HG03196 (cell line): ENCODE data around the gene GGTLC2.
A peak's percentile ranks its signal among the peaks of the same experiment; 100 is the strongest.
"Not testable (repeated sequence)": the region's sequence is repeated elsewhere in the genome, so short reads cannot be mapped to it uniquely, and the experiment has no call there.

Source experiments
- ATAC-seq: cut with Tn5 transposase; IDR thresholded peaks from one replicate; pipeline ENCODE4 v1.9.1; 2021; ENCODE audit not compliant: unreplicated experiment

The GGTLC2 gene

DNA sequence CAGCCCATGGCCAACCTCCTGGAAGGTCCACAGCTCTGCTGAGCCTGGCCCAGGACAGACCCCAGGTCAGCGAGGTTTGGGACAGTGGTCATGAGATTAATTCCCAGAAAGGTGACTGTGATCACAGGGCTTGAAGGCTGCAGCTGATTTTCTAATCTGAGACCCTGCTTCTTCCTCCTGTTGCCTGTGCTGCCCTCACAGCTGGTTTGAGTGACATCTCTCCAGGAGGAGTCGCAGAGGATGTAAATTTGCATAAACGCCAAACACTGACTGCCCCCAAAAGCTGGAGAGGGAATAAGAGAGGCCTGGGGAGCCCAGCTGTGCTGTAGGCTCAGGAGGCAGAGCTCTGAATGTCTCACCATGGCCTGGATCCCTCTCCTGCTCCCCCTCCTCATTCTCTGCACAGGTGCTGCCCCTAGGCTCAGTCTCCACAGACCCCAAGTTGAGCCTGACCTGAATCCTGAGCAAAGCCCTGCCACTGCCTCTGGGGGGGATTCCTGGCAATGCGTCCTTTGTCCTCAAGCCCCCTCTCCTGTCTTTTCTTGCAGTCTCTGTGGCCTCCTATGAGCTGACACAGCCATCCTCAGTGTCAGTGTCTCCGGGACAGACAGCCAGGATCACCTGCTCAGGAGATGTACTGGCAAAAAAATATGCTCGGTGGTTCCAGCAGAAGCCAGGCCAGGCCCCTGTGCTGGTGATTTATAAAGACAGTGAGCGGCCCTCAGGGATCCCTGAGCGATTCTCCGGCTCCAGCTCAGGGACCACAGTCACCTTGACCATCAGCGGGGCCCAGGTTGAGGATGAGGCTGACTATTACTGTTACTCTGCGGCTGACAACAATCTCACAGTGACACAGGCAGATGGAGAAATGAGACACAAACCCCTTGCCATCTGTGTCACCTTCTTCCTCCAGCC is 23.8 kb downstream of the GGTLC2 start:
- ATAC-seq, result no peak

DNA sequence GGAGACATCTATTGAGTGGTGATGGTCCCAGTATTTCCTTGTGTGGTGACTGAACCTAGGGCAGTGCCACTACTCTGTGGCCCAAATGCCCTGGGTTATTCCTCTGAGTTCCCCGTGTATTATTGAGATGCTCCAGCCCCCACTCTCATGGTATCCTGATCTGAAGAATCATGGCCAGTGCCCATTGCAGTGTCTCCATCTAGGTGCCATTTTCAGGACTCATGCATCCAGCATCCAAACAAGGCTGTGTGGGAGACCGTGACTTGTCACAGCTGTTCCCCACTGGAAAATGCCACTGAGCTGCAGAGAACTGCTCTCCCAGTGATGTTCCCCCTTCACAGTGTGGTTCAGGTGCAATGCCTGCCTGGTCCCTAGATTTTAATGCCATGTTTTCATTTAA is 24.7 kb downstream of the GGTLC2 start:
- ATAC-seq, result no peak

DNA sequence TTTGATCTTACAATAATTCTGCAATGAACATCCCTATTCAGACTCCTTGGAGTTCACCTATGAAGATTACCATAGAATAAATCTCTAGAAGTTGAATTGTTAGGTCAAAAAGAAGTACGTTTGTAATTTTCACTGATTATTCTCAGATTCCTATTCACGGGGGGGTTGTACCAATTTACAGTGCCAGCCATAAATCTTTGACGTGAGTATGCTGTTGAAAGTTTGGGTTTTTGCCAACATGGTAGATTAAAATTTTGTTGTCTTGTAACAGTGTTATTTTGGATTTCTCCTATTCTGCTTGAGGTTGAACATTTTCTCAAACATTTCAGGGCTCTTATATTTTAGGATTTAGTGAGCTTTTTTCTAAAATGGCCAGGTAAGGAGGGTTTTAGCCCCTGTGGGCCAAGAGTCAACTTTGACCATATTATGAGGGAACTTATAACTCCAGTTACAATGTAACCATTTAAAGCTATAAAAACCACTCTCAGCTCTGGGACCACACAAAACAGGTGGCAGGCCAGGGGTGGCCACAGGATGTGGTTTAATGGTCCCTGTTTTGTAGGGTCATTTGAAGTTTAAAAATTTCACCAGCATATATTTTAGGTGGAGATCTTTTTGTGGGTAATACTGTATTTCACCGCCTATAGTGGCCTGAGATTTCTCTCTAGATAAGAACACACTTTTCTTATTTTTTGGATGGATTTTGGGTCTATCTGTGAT is 25.8 kb downstream of the GGTLC2 start:
- no peak for ATAC-seq

DNA sequence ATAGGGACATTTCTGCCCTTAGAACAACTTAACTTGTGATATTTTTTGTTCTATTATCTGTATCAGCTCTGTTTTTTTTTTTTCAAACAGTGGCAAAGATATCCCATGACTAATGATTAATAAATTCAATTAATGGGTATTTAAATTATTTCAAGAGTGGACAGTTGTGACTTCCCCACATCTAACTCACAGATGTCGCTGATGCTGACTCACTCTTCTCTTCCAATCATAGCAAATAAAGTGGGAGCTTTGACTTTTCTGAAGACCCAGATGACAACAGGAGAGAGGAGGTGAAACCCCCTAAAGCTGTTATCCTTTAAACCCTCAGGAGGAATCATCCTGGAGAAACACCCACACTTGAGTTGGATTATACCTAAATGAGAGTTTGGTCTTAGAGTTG is 27.1 kb downstream of the GGTLC2 start:
- no peak for ATAC-seq

DNA sequence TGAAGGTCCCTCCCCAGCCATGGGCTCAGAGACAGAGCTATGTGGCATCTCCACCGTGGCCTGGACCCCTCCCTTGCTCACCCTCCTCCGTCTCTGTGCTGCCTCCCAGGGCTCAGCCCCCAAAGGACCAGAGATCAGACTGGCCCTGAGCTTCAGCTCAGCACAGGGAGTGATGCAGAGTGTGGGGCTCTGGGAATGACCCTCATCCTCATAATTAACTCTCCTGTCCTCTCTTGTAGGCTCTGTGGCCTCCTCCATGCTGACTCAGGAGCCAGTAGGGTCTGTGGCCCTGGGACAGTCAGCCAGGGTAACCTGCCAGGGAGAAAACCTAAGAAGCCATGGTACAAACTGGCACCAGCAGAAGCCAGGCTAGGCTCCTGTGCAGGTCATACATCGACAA is 28.7 kb downstream of the GGTLC2 start:
- ATAC-seq, result no peak

DNA sequence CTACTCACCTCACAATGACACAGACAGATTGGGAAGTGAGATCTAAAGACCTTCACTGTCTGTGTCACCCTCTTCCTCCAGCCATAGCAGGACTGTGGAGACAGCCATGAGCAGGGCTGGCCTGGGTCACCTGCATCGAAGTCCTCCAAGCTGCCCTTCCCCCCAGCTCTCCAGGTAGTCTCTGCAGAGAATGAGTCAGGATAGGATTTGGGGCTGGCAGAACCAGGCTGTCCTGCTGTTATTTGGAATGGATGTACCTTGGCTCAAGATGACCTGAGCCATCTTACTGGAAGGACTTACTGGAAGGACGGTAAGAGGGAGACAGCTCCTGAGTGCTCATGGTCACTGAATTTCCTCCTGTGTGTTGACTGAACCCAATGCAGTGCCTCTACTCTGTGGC is 29.2 kb downstream of the GGTLC2 start:
- no peak for ATAC-seq

DNA sequence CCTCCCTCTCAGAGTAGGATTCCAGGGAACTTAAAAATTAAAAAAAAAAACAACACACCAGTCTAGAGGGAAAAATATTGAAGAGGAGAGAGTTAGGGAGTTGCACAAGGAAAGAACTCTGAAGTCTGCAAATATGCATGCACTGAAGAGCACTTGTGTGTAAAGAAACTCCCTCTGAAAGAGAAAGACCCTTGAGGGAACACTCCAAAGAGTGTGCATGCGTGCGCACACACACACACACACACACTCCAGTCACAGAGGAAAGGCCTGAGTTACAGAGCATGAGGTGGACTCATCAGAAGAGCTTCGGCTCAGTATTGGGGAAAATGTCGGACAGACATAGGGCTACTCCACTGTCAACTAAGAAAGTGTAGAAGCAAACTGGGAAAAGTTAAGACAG is 30.1 kb downstream of the GGTLC2 start:
- no peak for ATAC-seq

DNA sequence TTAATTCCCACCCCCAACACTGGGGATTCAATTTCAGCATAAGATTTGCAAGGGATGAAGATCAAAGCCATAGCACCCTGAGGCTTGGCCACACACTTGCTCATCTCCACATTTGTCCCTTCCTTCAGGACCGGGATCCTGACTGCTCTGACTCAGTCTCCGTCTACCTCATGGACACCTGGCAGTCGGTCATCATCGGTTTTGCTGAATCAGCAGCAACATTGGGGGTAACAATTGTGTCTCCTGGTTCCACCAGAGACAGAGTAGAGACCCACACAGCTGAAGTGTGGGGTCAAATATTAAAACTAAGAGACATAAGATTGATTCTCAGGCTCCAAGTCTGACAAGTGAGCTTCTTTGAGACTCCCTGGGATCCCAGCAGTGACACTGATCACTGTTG is 34.6 kb downstream of the GGTLC2 start:
- no peak for ATAC-seq

DNA sequence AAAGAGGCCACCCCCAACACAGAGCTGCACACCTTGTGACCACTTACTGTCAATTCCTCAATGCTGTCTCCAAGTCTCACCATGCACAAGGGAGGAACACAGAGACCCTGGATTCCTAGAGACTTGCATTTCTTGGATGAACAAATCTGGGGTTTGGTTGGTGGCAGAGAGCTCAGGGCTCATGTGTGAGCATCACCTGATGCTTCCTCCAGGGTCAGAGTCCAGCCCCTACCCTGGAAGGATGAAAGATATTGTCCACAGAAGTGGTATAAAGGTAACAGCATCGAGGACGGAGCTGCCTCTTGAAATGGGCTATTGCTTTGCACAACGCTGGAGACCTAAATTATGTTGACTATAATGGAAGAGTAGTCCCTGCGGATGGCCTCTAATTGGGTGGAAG is 36.0 kb downstream of the GGTLC2 start:
- ATAC-seq, result no peak

DNA sequence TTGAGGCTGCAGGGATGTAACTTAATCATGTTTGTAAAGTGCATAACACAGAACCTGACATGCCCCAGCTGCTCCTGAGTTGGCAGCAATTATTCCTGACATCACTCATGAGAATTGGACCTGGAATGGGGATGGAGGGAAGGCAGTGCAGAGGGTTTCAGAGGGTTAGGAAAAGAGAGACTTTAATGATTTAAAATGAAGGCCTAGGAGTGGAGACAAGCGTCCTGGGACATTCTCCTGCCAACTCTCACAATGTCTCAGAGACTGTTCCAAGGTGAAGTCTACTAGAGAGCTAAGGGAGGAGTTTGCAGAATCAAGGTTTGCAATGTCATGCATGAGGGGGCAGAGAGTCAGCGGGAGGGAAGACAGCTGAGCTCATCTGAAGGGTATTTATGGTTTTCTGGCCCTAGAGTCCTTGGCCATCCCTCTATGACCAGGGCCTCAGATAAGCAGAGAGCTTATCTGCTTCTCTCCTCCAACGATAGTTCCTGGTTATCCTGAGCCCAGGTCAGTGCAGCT is 36.9 kb downstream of the GGTLC2 start:
- ATAC-seq, result no peak

DNA sequence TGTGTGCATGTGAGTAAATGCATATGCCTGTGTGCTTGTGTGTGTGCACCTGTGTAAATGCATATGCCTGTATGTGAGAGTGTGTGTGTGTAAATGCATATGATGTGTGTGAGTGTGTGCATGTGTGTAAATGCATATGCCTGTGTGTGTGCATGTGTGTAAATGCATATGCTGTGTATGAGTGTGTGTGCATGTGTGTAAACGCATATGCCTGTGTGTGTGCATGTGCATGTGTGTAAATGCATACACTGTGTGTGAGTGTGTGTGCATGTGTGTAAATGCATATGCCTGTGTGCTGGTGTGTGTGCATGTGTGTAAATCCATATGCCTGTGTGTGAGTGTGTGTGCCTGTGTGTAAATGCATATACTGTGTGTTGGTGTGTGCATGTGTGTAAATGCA is 37.8 kb downstream of the GGTLC2 start:
- no peak for ATAC-seq

DNA sequence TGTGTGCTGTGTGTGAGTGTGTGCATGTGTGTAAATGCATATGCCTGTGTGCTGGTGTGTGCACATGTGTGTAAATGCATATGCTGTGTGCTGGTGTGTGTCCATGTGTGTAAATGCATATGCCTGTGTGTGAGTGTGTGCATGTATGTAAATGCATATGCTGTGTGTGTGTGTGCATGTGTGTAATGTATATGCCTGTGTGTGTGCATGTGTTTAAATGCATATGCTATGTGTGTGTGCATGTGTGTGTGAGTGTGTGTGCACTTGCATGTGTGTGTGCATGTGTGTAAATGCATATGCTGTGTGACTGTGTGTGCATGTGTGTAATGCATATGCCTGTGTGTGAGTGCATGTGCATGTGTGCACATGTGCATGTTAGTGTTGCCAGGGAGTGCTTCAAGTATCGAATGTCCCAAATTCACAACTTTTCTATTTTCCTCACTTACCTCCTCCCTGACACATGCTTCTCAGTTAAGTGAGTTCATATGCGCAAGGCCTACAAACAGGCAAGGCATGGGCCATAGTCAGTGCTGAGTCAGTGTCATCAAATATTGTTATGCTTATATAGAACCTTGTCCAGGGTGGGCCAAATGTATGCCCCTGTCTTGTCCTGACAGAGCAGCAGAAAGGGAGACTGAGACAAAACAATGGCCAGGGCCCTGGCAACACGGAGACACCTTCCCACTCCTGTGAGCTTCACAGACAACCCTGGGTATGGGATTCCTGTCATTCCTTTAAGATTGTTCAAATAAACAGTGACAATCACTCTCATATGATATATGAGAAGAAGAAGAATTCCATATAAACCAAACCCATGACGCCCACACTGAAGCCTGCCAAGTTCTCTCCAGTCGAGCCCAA is 38.6 kb downstream of the GGTLC2 start:
- ATAC-seq, result no peak

DNA sequence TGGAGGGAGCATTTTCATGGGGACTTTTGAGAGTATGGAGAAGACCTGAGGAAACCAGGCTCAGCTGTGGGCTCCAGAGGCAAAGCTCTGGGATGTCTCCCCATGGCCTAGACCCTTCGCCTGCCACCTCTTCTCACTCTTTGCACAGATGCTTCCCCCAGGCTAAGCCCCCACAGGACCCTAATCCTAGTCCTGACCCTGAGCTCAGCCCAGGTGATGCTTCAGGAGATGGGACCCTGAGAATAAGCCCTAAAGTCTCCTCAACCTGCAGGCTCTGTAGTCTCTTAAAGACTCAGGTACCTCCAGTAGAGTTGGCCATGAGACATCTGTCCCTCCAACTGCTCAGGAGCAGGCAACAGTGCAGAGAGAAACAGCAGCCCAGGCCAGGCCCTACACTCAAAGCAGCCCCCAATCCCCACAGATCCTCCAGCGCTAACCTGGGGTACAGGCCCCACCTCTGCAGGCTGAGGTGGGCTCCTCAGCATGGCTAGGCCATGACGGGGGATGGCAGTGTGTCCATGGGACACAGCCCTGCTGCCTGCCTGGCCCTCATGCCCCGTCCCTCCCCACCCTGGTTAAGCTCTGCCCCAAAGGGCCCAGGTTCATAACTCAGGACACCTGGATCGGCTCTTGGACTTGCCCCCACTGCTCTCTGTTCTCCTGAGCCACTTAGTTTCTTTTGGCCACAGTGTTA is 39.4 kb downstream of the GGTLC2 start:
- no peak for ATAC-seq

DNA sequence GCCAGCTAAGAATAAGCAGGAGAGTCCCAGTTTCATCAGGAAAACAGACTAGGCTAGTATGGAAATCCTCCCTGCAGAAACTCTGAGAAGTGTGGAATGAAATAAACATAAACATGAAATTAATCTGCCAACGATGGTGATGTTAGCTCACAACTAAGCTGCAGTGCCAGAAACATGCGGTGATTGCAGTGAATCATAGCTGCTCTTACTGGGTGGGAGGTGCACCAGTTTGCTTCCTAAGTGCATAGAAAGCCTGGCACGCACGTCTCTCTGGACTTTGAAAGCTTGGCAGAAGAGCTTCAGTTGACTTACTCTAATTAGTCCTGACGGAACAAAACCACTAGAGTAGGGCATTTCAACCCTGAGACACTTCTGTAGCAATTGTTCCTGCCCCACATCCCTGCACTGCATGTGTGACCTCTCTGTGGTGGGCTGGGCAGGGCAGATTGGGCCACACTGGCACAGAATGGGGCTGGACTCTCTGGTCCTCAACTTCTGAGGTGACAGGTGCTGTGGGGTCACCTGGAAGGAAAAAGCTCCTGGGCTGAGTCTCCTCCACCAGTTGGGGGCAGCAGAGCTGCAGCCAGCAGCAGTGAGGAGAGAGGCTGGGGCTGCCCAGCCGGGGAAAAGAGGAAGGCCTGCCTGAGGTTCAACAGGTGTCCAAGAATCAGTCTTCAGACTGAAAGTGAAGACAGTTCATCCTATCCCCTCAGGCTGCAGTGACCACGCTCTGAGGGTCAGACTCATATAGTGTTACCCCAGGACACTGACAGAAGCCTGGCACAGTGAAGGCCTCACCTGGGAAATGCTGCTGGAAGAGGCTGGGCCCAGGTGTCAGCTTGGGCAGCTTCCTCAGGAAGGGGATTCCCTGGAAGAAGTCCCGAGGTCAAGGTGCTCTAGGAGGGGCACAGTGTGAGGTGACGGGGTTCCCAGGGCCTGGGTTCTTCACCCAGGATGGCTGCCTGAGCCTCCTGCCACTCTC is 40.5 kb downstream of the GGTLC2 start:
- no peak for ATAC-seq

DNA sequence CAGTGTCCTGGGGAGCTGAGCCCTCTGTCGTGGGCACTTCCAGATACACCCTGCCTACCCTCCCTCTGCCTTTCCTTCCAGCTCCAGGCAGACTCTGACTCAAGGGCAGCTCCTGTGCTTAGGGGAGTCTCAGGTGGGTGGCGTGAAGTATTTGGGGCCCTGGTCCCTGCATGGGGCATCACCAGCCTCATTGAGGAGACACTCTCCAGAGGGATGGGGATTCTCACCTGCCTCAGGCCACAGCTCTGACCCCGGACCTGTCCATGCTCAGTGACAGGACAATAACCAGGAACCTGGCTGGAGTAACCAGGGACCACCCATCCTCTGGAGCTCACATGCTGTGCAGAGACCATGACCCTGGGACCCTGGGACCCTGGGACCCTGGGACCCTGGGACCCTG is 41.2 kb downstream of the GGTLC2 start:
- ATAC-seq, result no peak

DNA sequence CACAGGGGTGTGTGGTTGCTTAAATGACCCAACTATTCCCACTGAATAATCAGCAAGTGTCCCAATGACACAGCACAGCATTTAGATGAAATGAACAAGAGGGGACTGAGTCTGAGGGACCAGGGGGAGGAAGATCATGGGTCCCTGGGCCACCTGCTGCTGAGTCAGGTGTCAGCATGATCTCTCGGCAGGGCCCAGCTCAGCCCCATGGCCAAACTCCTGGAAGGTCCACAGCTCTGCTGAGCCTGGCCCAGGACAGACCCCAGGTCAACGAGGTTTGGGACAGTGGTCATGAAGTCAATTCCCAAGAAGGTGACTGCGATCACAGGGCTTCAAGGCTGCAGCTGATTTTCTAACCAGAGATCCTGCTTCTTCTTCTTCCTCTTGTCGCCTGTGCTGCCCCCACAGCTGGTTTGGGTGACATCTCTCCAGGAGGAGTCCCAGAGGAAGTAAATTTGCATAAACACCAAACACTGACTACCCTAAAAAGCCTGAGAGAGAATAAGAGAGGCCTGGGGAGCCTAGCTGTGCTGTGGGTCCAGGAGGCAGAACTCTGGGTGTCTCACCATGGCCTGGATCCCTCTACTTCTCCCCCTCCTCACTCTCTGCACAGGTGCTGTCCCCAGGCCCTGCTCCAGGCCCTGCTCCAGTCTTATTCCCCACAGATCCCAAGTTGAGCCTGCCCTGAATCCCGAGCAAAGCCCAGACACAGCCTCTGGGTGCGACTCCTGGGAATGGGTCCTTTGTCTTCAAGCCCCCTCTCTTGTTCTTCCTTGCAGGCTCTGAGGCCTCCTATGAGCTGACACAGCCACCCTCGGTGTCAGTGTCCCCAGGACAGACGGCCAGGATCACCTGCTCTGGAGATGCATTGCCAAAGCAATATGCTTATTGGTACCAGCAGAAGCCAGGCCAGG is 42.0 kb downstream of the GGTLC2 start:
- ATAC-seq, result not testable (repeated sequence)

DNA sequence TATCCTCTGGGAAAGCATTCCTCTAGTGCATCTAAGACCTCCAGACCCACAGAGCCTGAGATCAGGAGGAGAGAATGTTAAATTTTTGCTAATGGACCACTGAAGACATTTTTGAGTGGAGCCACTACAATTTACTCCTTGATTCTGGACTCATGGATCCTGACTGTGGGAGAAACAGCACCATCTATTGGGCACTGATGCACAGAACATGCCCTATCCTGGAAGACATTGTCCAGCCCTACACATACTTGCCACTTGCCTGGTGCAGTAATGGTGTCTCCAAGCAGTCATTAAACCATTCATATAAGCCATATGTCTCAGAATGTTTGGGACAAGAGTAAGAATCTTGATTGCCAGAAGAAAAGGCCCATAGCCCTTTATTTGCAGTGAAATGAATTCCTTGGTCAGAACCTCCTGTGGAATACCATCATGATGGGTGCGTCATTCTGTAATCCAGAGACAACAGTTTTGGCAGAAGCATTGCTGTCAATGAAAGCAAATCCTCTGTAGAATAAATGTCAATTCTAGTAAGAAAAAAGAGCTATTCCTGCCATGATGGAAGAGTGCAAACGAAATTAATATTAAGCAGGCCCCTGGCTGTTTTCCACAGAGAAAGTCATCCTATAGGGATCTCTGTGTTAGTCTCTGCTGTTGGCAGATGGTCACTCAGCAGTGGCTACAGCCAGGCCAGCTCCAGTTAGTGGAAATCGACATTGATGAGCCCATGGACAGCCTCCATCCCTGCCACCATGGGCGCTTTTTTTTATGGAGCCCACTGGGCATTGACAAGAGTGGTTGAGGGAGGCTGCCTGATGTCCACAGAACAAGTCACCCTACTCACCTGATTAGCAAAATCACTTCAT is 43.5 kb downstream of the GGTLC2 start:
- ATAC-seq, result peak; percentile 44
